ENCODE data around the gene COX4I1. TPM values are rescaled to one million over a fixed set of nuclear protein-coding genes. Genes with fewer than 3 reads are reported as not detected.
"Not testable (repeated sequence)": the region's sequence is repeated elsewhere in the genome, so short reads cannot be mapped to it uniquely, and the experiment has no call there.

The COX4I1 gene
- total RNA-seq, 1 experiment from 2014 or later, result 839 TPM

DNA sequence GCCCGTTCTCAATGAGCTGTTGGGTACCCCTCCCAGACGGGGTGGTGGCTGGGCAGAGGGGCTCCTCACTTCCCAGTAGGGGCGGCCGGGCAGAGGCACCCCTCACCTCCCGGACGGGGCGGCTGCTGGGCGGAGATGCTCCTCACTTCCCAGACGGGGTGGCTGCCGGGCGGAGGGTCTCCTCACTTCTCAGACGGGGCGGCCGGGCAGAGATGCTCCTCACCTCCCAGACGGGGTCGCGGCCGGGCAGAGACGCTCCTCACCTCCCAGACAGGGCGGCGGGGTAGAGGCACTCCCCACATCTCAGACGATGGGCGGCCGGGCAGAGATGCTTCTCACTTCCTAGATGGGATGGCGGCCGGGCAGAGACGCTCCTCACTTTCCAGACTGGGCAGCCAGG lies 8.6 kb downstream of the COX4I1 start:
- H3K9me3 ChIP-seq (ENCODE audit: control insufficient read depth in 1 of 2, insufficient read depth in 1 of 2, low read depth in 1 of 2, low read length in 2 of 2); H4K20me1 ChIP-seq (ENCODE audit: insufficient read depth); RAD21 ChIA-PET (ENCODE audit: low non-redundant PET in 1 of 2, low total read pairs in 2 of 2, uncharacterized antibody in 2 of 2, unreplicated experiment in 2 of 2); H3K4me2 ChIP-seq (ENCODE audit: low read length); BruUV-seq (replicated peaks); DNase-seq (ENCODE audit: low read depth, low spot score); POLR2A ChIA-PET; H3K4me1 ChIP-seq (ENCODE audit: control insufficient read depth in 1 of 2, insufficient read depth in 2 of 2, low read length in 2 of 2); H3K4me3 ChIP-seq (replicated peaks in 1 of 2; ENCODE audit: low read depth in 1 of 2, low read length in 2 of 2); H3K27ac ChIP-seq (ENCODE audit: low read depth, low read length); CTCF ChIA-PET; intact Hi-C loops (cut with micrococcal nuclease); ATAC-seq; H3K9me2 ChIP-seq (ENCODE audit: insufficient read depth); H3K9ac ChIP-seq (ENCODE audit: low read length); H2AFZ ChIP-seq (ENCODE audit: low read depth, low read length, poor library complexity, severe bottlenecking): not testable (repeated sequence)
- Histone ChIP-seq H3K79me2 (ENCODE audit: insufficient read depth, low read length) (peaks cover 17% of the 10 kb centered on the region), H3K27me3 (ENCODE audit: insufficient read depth, low read length) (peaks cover 10% of the 10 kb centered on the region; the same call in 1 of the 2 replicates), H3K36me3 (ENCODE audit: control insufficient read depth in 1 of 2, insufficient read depth in 2 of 2, low read length in 2 of 2) (peaks cover 35 to 36% of the 10 kb centered on the region in 2 experiments)

DNA sequence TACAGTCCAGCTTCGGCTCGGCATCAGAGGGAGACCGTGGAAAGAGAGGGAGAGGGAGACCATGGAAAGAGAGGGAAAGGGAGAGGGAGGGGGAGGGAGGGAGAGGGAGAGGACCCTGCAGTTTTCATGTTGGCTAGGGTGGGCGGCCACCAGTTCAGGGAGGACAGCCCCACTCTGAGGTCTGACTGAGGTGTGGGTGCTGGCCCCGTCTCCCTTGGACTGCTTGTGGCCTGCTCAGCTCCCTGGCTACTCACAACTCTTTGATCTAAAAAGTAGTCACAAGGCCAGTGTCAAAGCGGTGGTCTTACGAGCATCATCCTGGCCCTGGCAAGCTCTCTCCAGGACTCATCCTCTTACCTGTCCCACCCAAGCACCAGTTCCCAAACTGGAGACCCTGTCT lies 9.4 kb downstream of the COX4I1 start:
- CTCF ChIA-PET, result interaction anchor here (2.1 kb wide), 1 partner anchor 10 kb away, joined by 7 read pairs; no protein-coding TSS in a partner anchor

More for the DNA sequence above, 9.4 kb downstream of the COX4I1 start:
- Histone ChIP-seq H4K20me1 (ENCODE audit: insufficient read depth) (no peaks in the 10 kb centered on the region), H3K4me3 (replicated peaks in 1 of 2; ENCODE audit: low read depth in 1 of 2, low read length in 2 of 2) (no peak overlapping the region), H3K9me3 (ENCODE audit: control insufficient read depth in 1 of 2, insufficient read depth in 1 of 2, low read depth in 1 of 2, low read length in 2 of 2) (no peaks in the 10 kb centered on the region), H3K27me3 (ENCODE audit: insufficient read depth, low read length) (peaks cover 10% of the 10 kb centered on the region; the same call in 1 of the 2 replicates), H3K36me3 (ENCODE audit: control insufficient read depth in 1 of 2, insufficient read depth in 2 of 2, low read length in 2 of 2) (peaks cover 27 to 29% of the 10 kb centered on the region in 2 experiments; a peak in 3 of 4 replicates), H3K79me2 (ENCODE audit: insufficient read depth, low read length) (peaks cover 9% of the 10 kb centered on the region), H3K4me2 (ENCODE audit: low read length) (no peak overlapping the region), H3K4me1 (ENCODE audit: control insufficient read depth in 1 of 2, insufficient read depth in 2 of 2, low read length in 2 of 2) (no peaks in the 10 kb centered on the region), H3K9me2 (ENCODE audit: insufficient read depth) (no peaks in the 10 kb centered on the region), H2AFZ (ENCODE audit: low read depth, low read length, poor library complexity, severe bottlenecking) (no peak overlapping the region), H3K9ac (ENCODE audit: low read length) (no peak overlapping the region), H3K27ac (ENCODE audit: low read depth, low read length) (no peak overlapping the region)
- BruUV-seq (replicated peaks), result no TSS peak
- ChIA-PET RAD21 (ENCODE audit: low non-redundant PET in 1 of 2, low total read pairs in 2 of 2, uncharacterized antibody in 2 of 2, unreplicated experiment in 2 of 2) (no interaction called here), POLR2A (no interaction called here)
- no peak for ATAC-seq
- TF ChIP-seq SRF (IDR thresholded peaks at IDR 0.05; ENCODE audit: low read depth) (no peak), CEBPB (IDR thresholded peaks at IDR 0.05; ENCODE audit: low read depth) (no peak), CBX3 (IDR thresholded peaks at IDR 0.05; ENCODE audit: low read depth) (no peak), SP1 (IDR thresholded peaks at IDR 0.05; ENCODE audit: low read depth) (no peak), SIN3A (IDR thresholded peaks at IDR 0.05; ENCODE audit: low read depth) (no peak)
- TF ChIP-seq, protein P1, sequence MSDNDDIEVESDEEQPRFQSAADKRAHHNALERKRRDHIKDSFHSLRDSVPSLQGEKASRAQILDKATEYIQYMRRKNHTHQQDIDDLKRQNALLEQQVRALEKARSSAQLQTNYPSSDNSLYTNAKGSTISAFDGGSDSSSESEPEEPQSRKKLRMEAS (IDR thresholded peaks at IDR 0.05), result no peak
- no peak for DNase-seq (ENCODE audit: low read depth, low spot score)
- intact Hi-C loops (cut with micrococcal nuclease), result no loop called here

All from HCT116 (cell line).